GM12864 (cell line): ENCODE results near the gene PBX2.
"Not testable (repeated sequence)": the region's sequence is repeated elsewhere in the genome, so short reads cannot be mapped to it uniquely, and the experiment has no call there.

ENCODE experiments used
- DNase-seq: peaks from one replicate; pipeline ENCODE4 v3.0.0-alpha.2; 2011; ENCODE audit warnings: low read depth
- H3K4me3 ChIP-seq: 2 replicates; pipeline ENCODE4 v1.5.1; 2011; ENCODE audit warnings: mild to moderate bottlenecking, low read depth, low read length, control low read depth
- CTCF ChIP-seq: IDR thresholded peaks from 2 replicates; pipeline ENCODE4 v1.5.1; 2011; ENCODE audit warnings: low read depth, mild to moderate bottlenecking, moderate library complexity, low read length, control low read depth, inconsistent platforms; ENCODE audit errors: missing control alignments

Gene PBX2

DNA sequence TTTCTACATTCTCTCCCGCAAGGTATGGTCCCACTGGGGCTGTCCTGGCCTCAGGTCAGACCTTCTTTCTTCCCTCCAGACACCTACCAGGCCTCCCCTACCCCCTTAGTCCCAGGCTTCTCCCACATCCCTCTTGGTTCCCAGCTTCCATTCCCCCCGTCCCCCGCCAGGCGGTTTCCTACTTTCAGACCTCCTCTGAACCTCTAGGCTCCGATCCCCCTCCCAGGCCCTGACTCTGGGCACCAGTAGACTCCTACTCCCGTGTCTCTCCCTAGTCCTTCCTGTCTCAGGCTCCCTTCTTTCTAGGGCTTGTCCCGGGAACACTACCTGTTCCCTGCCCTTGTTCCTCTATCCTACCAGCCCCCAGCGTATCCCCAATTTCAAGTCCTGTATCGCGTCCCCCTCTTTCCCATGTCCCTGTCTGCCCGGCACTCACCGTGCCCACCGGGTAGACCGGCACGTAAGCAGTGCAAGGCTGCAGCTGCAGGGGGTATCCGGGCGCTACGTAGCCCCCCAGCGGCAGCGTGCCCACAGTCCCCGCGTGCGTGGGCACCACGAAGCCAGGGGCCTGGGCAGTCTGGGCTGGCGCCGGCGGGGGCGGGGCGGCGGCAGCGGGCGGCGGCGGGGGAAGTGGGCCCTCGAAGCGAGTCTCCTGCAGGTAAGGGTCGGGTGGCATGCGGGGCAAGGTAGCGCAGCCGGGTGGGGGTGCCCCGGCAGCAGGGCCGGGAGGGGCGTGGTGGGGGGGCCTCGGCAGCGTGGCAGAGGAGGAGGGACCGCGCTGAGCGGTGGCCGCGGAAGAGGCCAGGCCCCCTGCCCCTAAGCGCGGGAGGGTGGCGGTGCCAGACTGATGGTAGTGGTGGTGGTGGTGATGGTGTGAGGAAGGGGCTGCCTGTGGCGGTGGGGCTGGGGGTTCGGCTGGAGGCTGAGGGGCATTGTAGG, 39.8 kb downstream of the PBX2 start:
- DNase-seq, result no peak
- TF ChIP-seq CTCF, result no peak
- H3K4me3 ChIP-seq, result no peak overlapping the region

- TF ChIP-seq CTCF, result no peak
- DNase-seq, result no peak
- H3K4me3 ChIP-seq, result no peak overlapping the region
Observed at GRCh38 chr6:32149092-32149755, 40.8 kb downstream of the PBX2 start.

- TF ChIP-seq CTCF, result no peak
- H3K4me3 ChIP-seq, result no peak overlapping the region
- no peak for DNase-seq
Observed at GRCh38 chr6:32148289-32149091, 41.5 kb downstream of the PBX2 start.

GRCh38 chr6:32147401-32148132, 42.4 kb downstream of the PBX2 start:
- no peak for DNase-seq
- peak; percentile 15 for TF ChIP-seq CTCF
- no peak overlapping the region for H3K4me3 ChIP-seq

DNA sequence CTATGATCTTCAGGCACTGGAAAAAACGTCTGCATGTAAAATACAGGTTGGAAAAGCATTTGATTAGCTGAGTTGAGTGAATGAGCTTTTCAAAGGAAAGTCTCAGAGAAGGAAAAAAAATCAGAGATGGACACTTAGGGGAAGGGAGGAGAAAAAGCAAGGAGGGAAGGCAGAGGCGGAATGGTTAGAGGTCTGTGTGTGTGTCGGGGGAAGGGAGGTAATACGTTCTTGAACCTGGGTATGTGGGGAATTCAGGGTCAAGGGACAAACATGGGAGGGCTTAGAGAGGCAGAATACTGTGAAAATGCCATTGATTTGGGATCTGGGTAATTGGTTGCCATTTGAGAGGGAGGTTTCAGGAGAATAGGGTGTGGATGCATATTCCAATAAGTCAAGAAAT, 43.3 kb downstream of the PBX2 start:
- no peak for DNase-seq
- TF ChIP-seq CTCF, result no peak
- no peak overlapping the region for H3K4me3 ChIP-seq

DNA sequence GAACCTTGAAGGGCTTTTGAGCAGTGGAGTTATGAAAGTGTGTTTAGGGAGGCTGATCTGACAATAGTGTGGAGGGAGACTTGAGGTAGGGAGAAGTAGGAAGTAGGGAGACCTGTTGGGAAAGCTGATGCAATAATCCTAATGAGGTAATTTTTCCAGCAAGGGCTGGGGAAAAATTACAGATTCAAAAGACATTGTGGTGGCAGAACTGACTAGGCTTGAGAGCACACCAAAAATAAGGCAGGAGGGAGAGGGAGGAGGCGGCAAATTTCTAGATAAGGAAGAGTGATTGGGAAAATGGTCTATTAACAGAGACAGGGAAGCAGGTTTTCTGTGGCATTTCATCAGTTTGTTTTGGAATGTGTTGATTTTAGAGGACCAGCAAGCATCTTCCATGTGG, 43.7 kb downstream of the PBX2 start:
- no peak for TF ChIP-seq CTCF
- no peak overlapping the region for H3K4me3 ChIP-seq
- DNase-seq, result no peak

- not testable (repeated sequence) for DNase-seq, H3K4me3 ChIP-seq
Observed at GRCh38 chr6:32144238-32144637, 45.8 kb downstream of the PBX2 start.
